Measurements from ENCODE around the gene TRIM63.

Gene TRIM63

GRCh38 chr1:26067432-26067911, at the start of gene TRIM63:
Gene TRIM63, minus strand, starts transcription at chr1:26067630. Its CDS starts 136 bp downstream, at chr1:26067494.
- no peak for DNase-seq
- H3K4me3 ChIP-seq (ENCODE audit: low read depth, low read length): no peak within 1 kb of the TSS

GRCh38 chr1:26114165-26114927, 46.9 kb upstream of the TRIM63 start:
- DNase-seq: no peak
- no peak overlapping the region for H3K4me3 ChIP-seq (ENCODE audit: low read depth, low read length)
- H3K27ac ChIP-seq: no peak overlapping the region
- TF ChIP-seq CTCF (IDR thresholded peaks at IDR 0.05; ENCODE audit: low read depth, low read length, missing control alignments): no peak
- H3K27me3 ChIP-seq (replicated peaks): no peaks in the 10 kb centered on the region
- H3K36me3 ChIP-seq (replicated peaks): no peaks in the 10 kb centered on the region
- in situ Hi-C loops (cut with HindIII; ENCODE audit: low pct_ligation_motif_present, low sequenced_read_pairs): no loop called here

More at GRCh38 chr1:26067432-26067911, at the start of gene TRIM63:
- no peak for TF ChIP-seq CTCF (IDR thresholded peaks at IDR 0.05; ENCODE audit: low read depth, low read length, missing control alignments)
- Histone ChIP-seq H3K27ac (no peak within 1 kb of the TSS), H3K27me3 (replicated peaks) (peaks cover 9% of the 10 kb centered on the region), H3K36me3 (replicated peaks) (no peaks in the 10 kb centered on the region)
- in situ Hi-C loops (cut with HindIII; ENCODE audit: low pct_ligation_motif_present, low sequenced_read_pairs): no loop called here

GRCh38 chr1:26112407-26112775, 45.0 kb upstream of the TRIM63 start:
- no peak for TF ChIP-seq CTCF (IDR thresholded peaks at IDR 0.05; ENCODE audit: low read depth, low read length, missing control alignments)
- Histone ChIP-seq H3K4me3 (ENCODE audit: low read depth, low read length) (peak overlapping the region; percentile 94), H3K27me3 (replicated peaks) (no peaks in the 10 kb centered on the region), H3K36me3 (replicated peaks) (no peaks in the 10 kb centered on the region), H3K27ac (no peak overlapping the region)
- in situ Hi-C loops (cut with HindIII; ENCODE audit: low pct_ligation_motif_present, low sequenced_read_pairs): no loop called here
- DNase-seq: no peak

GRCh38 chr1:26111530-26112406, 44.3 kb upstream of the TRIM63 start, which contains the start of gene PDIK1L:
Gene PDIK1L, plus strand, starts transcription at chr1:26111824. Its CDS starts 2,485 bp downstream, at chr1:26114309.
- DNase-seq: peak; percentile 88
- Histone ChIP-seq H3K27me3 (replicated peaks) (no peaks in the 10 kb centered on the region), H3K4me3 (ENCODE audit: low read depth, low read length) (peak within 1 kb of the TSS; percentile 94), H3K27ac (peak within 1 kb of the TSS; percentile 54), H3K36me3 (replicated peaks) (no peaks in the 10 kb centered on the region)
- no peak for TF ChIP-seq CTCF (IDR thresholded peaks at IDR 0.05; ENCODE audit: low read depth, low read length, missing control alignments)
- in situ Hi-C loops (cut with HindIII; ENCODE audit: low pct_ligation_motif_present, low sequenced_read_pairs): no loop called here

GRCh38 chr1:26110731-26111529, 43.5 kb upstream of the TRIM63 start:
- Histone ChIP-seq H3K4me3 (ENCODE audit: low read depth, low read length) (peak overlapping the region; percentile 94), H3K27ac (peak overlapping the region; percentile 54), H3K27me3 (replicated peaks) (no peaks in the 10 kb centered on the region), H3K36me3 (replicated peaks) (no peaks in the 10 kb centered on the region)
- DNase-seq: peak; percentile 58
- no peak for TF ChIP-seq CTCF (IDR thresholded peaks at IDR 0.05; ENCODE audit: low read depth, low read length, missing control alignments)
- in situ Hi-C loops (cut with HindIII; ENCODE audit: low pct_ligation_motif_present, low sequenced_read_pairs): no loop called here

Data from brain microvascular endothelial cell (primary cell).